HG02623 (cell line): Measurements from ENCODE around the gene ZNF214.
"Not testable (repeated sequence)": the region's sequence is repeated elsewhere in the genome, so short reads cannot be mapped to it uniquely, and the experiment has no call there.

ENCODE experiments used
- ATAC-seq: cut with Tn5 transposase; IDR thresholded peaks from one replicate; pipeline ENCODE4 v1.9.1; 2021; ENCODE audit warnings: moderate library complexity; ENCODE audit not compliant: unreplicated experiment

The ZNF214 gene

DNA sequence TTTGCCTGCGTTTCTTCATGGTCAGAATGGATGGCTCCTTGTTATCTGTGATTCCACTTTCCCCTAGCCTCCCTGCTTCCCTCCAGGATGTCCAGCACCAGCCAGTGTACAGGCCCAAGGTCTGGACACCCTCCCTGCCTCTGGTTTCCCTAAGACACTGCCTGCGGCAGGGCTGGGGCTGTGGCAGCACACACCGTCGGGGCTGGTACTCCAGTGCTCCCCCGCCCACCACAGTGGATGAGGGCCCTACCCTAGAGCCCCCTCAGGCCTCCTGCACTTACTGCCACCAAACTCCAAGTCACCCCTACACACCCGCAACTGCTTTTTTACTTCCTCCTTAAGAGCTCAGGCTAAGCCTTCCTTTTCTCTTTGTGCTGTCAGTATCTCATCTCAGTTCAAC lies 28.9 kb downstream of the ZNF214 start:
- no peak for ATAC-seq

DNA sequence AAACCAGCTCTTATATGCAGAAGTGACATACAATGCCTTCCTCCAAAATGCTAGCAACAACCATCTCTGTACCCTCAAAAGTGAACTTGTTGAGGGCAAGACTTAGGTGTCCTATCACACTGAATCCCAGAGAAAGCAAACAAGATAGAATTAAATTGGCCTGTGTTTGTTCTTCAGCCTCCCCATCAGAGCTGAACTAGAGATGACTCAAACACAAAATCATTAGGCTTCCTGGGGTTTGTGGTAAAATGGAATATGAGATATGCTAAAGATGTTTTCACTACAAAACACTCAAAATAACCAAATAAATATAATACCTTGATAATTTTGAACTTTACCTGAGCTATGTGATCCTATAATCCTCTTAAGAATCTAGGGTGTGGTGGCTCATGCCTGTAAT lies 31.6 kb downstream of the ZNF214 start:
- ATAC-seq: no peak

DNA sequence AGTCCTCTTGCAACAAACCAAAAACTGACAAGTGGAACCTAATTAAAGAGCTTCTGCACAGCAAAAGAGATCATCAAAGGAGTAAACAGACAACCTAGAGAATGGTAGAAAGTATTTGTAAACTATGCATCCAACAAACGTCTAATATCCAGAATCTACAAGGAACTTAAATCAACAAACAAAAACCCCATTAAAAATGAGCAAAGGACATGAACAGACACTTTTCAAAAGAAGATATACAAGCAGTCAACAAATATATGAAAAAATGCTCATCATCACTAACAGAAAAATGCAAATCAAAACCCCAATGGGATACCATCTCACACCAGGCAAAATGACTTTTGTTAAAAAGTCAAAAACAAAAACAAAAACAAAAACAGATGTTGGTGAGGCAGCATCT lies 33.7 kb downstream of the ZNF214 start:
- no peak for ATAC-seq

DNA sequence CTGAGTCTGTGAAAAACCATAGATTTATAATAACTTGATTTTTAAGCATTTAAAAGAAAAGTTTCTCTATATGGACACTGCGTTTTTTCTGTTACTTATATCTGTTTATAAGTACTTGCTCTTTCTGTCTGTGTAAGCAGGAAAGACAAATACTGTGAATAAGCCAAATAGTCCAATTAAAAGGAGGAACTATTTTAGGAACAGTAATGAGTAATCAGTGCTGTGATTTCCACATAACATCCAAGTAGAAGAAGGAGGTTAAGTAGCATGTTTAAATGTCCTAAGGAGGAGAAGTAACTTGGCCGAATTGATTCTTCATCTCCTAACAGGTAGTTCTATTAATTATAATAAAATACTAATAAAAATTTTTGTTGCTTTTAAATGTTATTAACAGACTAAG lies 40.8 kb downstream of the ZNF214 start:
- ATAC-seq: no peak

DNA sequence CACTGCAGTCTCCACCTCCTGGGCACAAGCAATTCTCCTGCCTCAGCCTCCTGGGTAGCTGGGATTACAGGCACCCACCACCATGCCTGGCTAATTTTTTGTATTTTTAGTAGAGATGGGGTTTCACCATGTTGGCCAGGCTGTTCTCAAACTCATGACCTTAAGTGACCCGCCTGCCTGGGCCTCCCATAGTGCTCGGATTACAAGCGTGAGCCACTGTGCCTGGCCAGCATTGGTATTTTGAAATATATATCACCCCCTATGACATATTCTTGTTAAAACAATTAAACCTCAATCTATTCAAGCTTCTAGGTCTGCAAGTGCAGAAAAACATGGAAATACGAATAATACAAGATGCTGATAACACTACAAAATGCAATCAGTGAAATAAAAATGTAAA lies 50.3 kb downstream of the ZNF214 start:
- ATAC-seq: not testable (repeated sequence)

DNA sequence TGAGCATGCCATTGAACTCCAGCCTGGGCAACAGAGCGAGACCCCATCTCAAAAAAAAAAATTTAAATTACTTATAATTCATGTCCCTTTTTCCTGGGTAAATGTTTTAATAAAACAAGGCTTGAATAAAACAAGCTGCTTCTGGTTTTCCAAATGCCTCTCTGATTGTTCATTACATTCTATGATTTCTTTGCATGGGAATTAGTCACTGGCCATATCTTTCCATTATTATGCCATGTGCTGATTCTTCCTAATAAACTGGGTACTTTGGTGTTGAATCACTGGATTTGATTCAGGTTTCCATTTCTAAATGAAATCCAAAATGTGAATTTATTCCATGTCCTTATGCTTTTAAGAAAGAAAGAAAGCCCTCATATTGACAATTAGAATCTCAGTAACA lies 51.3 kb downstream of the ZNF214 start:
- ATAC-seq: no peak

DNA sequence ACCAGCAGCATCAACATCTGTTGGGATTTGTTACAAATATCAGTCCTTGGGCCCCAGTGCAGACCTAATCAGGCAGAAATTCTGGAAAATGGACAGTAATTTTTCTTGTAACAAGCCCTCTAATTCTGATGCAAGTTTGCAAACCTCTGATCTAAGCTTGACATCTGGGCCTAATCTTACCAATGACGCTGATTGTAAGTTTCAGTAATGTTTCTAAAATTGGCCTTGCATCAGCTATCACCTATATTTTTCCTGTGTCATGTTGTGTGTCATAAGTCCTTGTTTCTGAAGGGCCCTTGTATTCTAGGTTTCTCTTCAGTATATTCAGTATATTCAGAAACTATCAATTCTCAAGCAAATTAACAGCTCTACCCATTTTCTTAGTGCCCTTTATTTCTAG lies 57.5 kb downstream of the ZNF214 start:
- peak; percentile 50 for ATAC-seq

DNA sequence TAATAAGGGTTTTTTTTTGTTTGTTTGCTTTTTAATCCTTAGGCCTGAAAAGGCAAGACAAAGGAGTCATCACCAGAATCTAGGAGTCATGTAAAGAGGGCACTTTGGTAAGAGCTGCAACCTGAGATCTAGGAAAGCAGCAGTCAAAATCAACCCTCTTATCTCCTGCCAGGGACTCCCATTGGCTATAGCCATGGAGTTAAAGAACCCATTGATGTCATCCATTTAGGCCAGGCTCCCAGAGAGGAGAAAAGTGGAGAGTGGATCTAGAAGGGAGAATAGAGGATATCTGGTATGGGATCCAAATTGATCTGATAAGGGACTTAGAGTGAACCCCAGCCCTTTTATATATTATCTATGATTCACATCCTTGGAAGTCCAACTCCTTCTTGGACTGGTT lies 58.0 kb downstream of the ZNF214 start:
- no peak for ATAC-seq

DNA sequence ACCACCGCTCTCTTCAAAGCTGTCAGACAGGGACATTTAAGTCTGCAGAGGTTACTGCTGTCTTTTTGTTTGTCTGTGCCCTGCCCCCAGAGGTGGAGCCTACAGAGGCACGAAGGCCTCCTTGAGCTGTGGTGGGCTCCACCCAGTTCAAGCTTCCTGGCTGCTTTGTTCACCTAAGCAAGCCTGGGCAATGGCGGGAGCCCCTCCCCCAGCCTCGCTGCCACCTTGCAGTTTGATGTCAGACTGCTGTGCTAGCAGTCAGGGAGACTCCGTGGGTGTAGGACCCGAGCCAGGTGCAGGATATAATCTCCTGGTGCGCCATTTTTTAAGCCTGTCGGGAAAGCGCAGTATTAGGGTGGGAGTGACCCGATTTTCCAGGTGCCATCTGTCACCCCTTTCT lies 65.9 kb downstream of the ZNF214 start:
- not testable (repeated sequence) for ATAC-seq
